CD4-positive, alpha-beta T cell (primary cell): ENCODE data around the gene ARHGEF3. TPM values are rescaled to one million over a fixed set of nuclear protein-coding genes. Genes with fewer than 3 reads are reported as not detected.

Experiments
- ATAC-seq: fragments of 200-7000 bp; cut with Tn5 transposase; one replicate; pipeline ENCODE4 v1.10.0; 2022; ENCODE audit warnings: mild to moderate bottlenecking; ENCODE audit not compliant: poor library complexity
- CTCF ChIA-PET: fragments of 350-600 bp; sonication (Branson Sonifier 250); formaldehyde crosslinking; loops from one replicate; lab custom pipeline; 2021; ENCODE audit warnings: antibody characterized with exemption, inconsistent platforms; lab: Charles Lee
- POLR2A ChIA-PET: fragments of 350-600 bp; sonication (Branson Sonifier 250); formaldehyde crosslinking; loops from one replicate; lab custom pipeline; 2021; ENCODE audit warnings: antibody characterized with exemption, inconsistent platforms; lab: Charles Lee
- DNase-seq, 14 experiments: peaks; one replicate each; pipeline ENCODE4 v3.0.0-alpha.2; 2013 to 2020; ENCODE audit warnings: mixed read lengths in 2 of 14
- H3K27ac ChIP-seq, 2 donors: one replicate each; pipeline versions ENCODE4 v1.5.1 to v1.7.0; 2013; ENCODE audit warnings: low read length in 2 of 2, low read depth in 1 of 2, mild to moderate bottlenecking in 1 of 2
- H3K27me3 ChIP-seq, 2 experiments: 1 replicate in 1 of 2; 2 replicates in 1 of 2; pipeline versions ENCODE4 v1.6.1 to v1.7.0; 2013; ENCODE audit warnings: low read length in 2 of 2, control low read depth in 1 of 2, mild to moderate bottlenecking in 1 of 2, moderate library complexity in 1 of 2; ENCODE audit not compliant: insufficient read depth in 2 of 2, control insufficient read depth in 1 of 2
- H3K36me3 ChIP-seq: one replicate; pipeline ENCODE4 v1.6.1; 2013; ENCODE audit warnings: low read length, control low read depth; ENCODE audit not compliant: insufficient read depth
- H3K4me1 ChIP-seq: one replicate; pipeline ENCODE4 v1.6.1; 2013; ENCODE audit warnings: low read length, control low read depth; ENCODE audit not compliant: insufficient read depth
- H3K4me3 ChIP-seq: one replicate; pipeline ENCODE4 v1.5.1; 2013; ENCODE audit warnings: mild to moderate bottlenecking, low read length, moderate library complexity
- H3K9me3 ChIP-seq, 2 experiments: 1 replicate in 1 of 2; 2 replicates in 1 of 2; pipeline versions ENCODE4 v1.6.1 to v1.7.0; 2013; ENCODE audit warnings: low read length in 2 of 2, mild to moderate bottlenecking in 2 of 2, control low read depth in 1 of 2, moderate library complexity in 1 of 2; ENCODE audit not compliant: control insufficient read depth in 1 of 2, insufficient read depth in 1 of 2
- H3K27ac Mint-ChIP-seq: one replicate; pipeline ENCODE4 v1.8.0; 2020; ENCODE audit warnings: mixed read lengths
- H3K27me3 Mint-ChIP-seq: one replicate; pipeline ENCODE4 v1.8.0; 2021; ENCODE audit warnings: mixed read lengths
- H3K36me3 Mint-ChIP-seq: one replicate; pipeline ENCODE4 v1.8.0; 2021; ENCODE audit warnings: low read depth, mixed read lengths
- H3K4me1 Mint-ChIP-seq: one replicate; pipeline ENCODE4 v1.8.0; 2021; ENCODE audit warnings: low read depth, mixed read lengths
- H3K4me3 Mint-ChIP-seq: one replicate; pipeline ENCODE4 v1.8.0; 2020; ENCODE audit warnings: mild to moderate bottlenecking, mixed read lengths
- H3K9me3 Mint-ChIP-seq: one replicate; pipeline ENCODE4 v1.8.0; 2020; ENCODE audit warnings: mixed read lengths
- CTCF ChIP-seq: fragments of 200-600 bp; IDR thresholded peaks from one replicate; pipeline ENCODE4 v1.8.0; 2022; ENCODE audit warnings: antibody characterized with exemption, mild to moderate bottlenecking
- intact Hi-C, 2 experiments: fragments of 100-400 bp; cut with DNase I in 1 of 2; cut with micrococcal nuclease in 1 of 2; formaldehyde crosslinking; loops; one replicate each; pipeline versions ENCODE4 v1.15.1 to v1.9.0; 2023 to 2025; cut with DNase I, micrococcal nuclease
- total RNA-seq, 174 experiments: library from RNA in 2 of 174; stranded (reverse) in 2 of 174; gene quantifications; one replicate each; pipeline ENCODE4 v1.2.3 and lab custom pipeline; 2021 to 2026

Gene ARHGEF3
- total RNA-seq, 2 experiments from 2014 or later, result 46.4 to 46.6 TPM

DNA sequence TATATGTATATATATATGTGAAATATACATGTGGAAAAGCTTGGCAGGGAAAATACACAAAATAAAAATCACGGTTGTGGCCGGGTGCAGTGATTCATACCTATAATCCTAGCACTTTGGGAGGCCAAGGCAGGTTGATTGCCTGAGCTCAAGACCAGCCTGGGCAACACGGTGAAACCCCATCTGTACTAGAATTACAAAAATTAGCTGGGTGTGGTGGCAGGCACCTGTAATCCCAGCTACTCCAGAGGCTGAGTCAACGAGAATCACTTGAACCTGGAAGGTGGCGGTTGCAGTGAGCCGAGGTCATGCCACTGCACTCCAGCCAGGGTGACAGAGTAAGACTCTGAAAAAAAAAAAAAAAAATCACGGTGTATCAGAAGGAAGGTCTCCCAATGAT lies 20.8 kb upstream of the ARHGEF3 start:
- H3K9me3 Mint-ChIP-seq, result no peaks in the 10 kb centered on the region
- intact Hi-C loops, result no loop called here
- H3K27ac ChIP-seq, result no peak overlapping the region
- no peak overlapping the region for H3K27ac Mint-ChIP-seq
- H3K4me3 ChIP-seq, result no peak overlapping the region
- no peaks in the 10 kb centered on the region for H3K36me3 Mint-ChIP-seq
- no peak for TF ChIP-seq CTCF
- H3K9me3 ChIP-seq, result no peaks in the 10 kb centered on the region
- H3K4me1 ChIP-seq, result peaks cover 14% of the 10 kb centered on the region
- no peaks in the 10 kb centered on the region for H3K36me3 ChIP-seq
- no peaks in the 10 kb centered on the region for H3K27me3 Mint-ChIP-seq
- POLR2A ChIA-PET, result no interaction called here
- no peaks in the 10 kb centered on the region for H3K27me3 ChIP-seq
- H3K4me1 Mint-ChIP-seq, result peaks cover 77% of the 10 kb centered on the region
- CTCF ChIA-PET, result interaction anchor here (0.7 kb wide), 2 partner anchors 36 to 121 kb away, joined by 3 read pairs; no protein-coding TSS in a partner anchor
- DNase-seq, result no peak
- no peak overlapping the region for H3K4me3 Mint-ChIP-seq
- no peak for ATAC-seq

- Mint-ChIP-seq H3K9me3 (no peaks in the 10 kb centered on the region), H3K36me3 (no peaks in the 10 kb centered on the region), H3K27ac (peak overlapping the region; percentile 74), H3K4me3 (no peak overlapping the region), H3K4me1 (peaks cover 78% of the 10 kb centered on the region), H3K27me3 (no peaks in the 10 kb centered on the region)
- ATAC-seq, result no peak
- Histone ChIP-seq H3K27me3 (no peaks in the 10 kb centered on the region), H3K4me1 (peaks cover 21% of the 10 kb centered on the region), H3K27ac (no peak overlapping the region), H3K36me3 (no peaks in the 10 kb centered on the region), H3K4me3 (no peak overlapping the region), H3K9me3 (no peaks in the 10 kb centered on the region)
- ChIA-PET POLR2A (interaction anchor here (0.9 to 1.0 kb wide), 3 partner anchors 17 to 31 kb away, joined by 3 read pairs; no protein-coding TSS in a partner anchor), CTCF (interaction anchor here (0.8 to 1.4 kb wide), 2 partner anchors 18 to 97 kb away, joined by 3 to 7 read pairs; partner anchors contain the start of gene ARHGEF3)
- TF ChIP-seq CTCF, result no peak
- intact Hi-C loops, result loop anchor here in 1 of 2 experiments (5.0 to 10.0 kb wide), 2 partner anchors 46 to 93 kb away; no protein-coding TSS in a partner anchor
- DNase-seq, result no peak
Measured at GRCh38 chr3:56819016-56819809, 17.5 kb upstream of the ARHGEF3 start.

- CTCF ChIA-PET, result interaction anchor here (1.4 to 2.0 kb wide), 4 partner anchors 18 to 170 kb away, joined by 3 to 9 read pairs (median 6); no protein-coding TSS in a partner anchor
- H3K27ac Mint-ChIP-seq, result peak overlapping the region; percentile 74
- Histone ChIP-seq H3K27ac (no peak overlapping the region), H3K27me3 (no peaks in the 10 kb centered on the region), H3K4me3 (no peak overlapping the region), H3K36me3 (no peaks in the 10 kb centered on the region), H3K9me3 (no peaks in the 10 kb centered on the region), H3K4me1 (peaks cover 27% of the 10 kb centered on the region)
- no peaks in the 10 kb centered on the region for H3K36me3 Mint-ChIP-seq
- intact Hi-C loops, result loop anchor here in 1 of 2 experiments (5.0 to 10.0 kb wide), 2 partner anchors 46 to 94 kb away; no protein-coding TSS in a partner anchor
- POLR2A ChIA-PET, result interaction anchor here (0.8 to 1.0 kb wide), 4 partner anchors 16 to 72 kb away, joined by 3 to 4 read pairs (median 3); no protein-coding TSS in a partner anchor
- H3K9me3 Mint-ChIP-seq, result no peaks in the 10 kb centered on the region
- H3K4me3 Mint-ChIP-seq, result no peak overlapping the region
- H3K4me1 Mint-ChIP-seq, result peaks cover 78% of the 10 kb centered on the region
- H3K27me3 Mint-ChIP-seq, result no peaks in the 10 kb centered on the region
- no peak for TF ChIP-seq CTCF
- no peak for DNase-seq
- ATAC-seq, result no peak
Measured at GRCh38 chr3:56818156-56818985, 16.6 kb upstream of the ARHGEF3 start.
